ENCODE measurements around the gene MAS1L.

- TF ChIP-seq CTCF (IDR thresholded peaks at IDR 0.05) (no peak), POLR2AphosphoS5 (IDR thresholded peaks at IDR 0.05) (no peak), POLR2A (IDR thresholded peaks at IDR 0.05) (no peak)
Observed at GRCh38 chr6:29487660-29488059, at the start of gene MAS1L.

Measured in breast epithelium (tissue), 3 donors.